Activated CD8-positive, alpha-beta memory T cell treated with anti-CD3 and anti-CD28 coated beads, Interleukin-2, amount 50 U/mL, for 4 hours (primary cell): ENCODE data around the gene DNM3.

Experiments
- DNase-seq: peaks from one replicate; pipeline ENCODE4 v3.0.0-alpha.2; 2020

The DNM3 gene

DNA sequence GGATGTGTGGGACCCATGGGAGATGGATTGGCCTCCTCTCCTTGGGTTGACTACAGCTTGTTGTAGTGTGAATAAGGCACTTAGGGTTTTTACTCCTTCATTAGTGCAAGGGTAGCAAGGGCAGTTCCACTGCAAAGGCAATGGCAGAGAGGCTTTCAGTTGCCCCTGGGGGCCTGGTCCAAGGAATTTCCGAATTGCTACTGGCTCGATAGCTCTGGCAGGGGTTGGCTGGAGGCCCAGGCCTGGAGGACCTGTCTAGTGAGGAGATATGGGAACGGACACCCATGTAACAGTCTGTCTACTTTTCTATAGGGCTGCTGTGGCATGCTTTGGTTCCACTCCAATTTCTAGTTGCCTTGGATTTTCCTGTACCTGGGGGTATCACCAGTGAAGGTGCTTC, 360.3 kb downstream of the DNM3 start:
- DNase-seq = no peak

DNA sequence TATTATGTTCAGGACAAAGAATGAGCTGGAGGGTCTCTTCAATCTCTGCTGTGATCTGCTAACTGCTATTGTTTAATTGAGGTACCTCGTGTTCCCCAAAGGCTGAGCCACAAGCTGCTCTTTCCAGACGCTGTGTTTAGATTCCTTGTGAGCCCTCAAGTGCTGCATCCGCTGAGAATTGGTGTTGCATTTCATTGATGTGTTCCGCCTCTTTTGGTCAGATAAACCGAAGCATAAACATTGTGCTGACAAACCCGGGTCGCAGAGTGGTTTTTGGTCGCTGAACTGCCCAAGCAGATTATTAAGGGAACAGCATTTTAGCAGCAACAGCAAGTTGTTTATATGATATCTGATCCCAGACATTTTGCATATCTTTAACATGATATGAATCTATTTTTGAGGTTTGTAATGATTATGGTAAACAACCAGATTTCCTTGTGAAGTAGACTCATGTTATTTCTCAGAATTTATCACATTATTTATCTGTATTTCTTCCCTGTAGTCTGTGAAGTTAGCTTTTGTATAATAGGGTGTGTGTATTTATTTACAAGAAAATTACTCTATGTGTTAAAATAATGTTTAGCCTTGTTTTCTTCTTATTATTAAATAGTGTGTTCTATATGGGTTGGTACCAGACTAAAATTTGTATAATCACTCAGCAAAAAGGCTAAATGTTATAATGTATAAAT, 362.0 kb downstream of the DNM3 start:
- no peak for DNase-seq

DNA sequence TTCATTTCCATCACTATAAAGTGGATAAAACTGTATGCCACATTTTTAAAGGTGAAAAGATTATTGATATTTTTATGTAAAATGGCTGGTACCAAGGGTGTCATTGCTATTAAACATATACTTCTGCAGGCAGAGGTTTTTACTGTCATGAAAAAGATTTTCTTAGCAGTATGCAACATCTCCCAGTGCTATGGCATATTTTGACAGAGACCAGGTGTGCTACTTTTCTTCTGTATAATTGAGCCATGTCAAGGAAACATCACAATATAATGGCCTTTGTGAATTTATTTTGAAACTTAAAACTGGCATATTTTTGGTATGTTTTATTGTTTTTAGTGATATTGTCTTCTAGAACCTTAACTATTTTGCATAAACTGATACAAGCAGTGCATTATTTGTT, 362.6 kb downstream of the DNM3 start:
- no peak for DNase-seq

DNA sequence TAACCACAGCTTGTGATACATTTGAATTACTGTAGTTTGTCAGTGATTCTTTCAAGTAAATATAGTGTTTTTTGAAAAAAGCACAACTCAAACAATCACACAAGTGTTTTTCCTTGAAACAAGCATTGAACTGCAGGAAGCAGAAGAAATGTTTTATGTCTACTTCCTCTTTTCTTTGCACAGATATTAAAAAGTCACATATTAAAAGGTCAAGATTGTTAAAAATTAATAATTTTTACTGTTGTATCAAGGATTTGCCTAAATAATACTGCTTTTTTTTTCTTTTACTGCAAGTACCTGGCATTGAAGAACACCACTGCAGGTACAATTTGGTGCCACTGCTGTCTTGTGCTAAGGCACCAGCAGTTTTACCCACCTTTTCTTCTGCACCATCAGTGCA, 365.0 kb downstream of the DNM3 start:
- DNase-seq = no peak

DNA sequence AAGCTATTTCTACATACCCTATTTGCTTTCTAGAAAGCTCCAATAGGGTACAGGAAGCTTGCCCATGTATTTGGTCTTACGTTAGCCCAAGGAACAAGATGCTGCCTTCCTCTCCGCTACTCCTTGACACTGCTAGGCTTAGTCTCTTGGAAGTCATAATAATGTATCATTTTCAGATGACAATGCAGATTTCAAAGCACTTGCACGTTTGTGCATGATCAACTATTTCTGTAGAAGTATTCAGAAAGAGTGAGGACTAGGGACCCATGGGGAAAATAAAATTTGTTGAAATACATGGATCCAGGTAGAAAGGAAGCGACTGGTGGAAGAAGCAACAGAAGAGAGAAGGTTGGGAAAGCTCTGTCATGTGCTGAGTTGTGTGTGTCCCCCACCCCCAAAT, 367.3 kb downstream of the DNM3 start:
- no peak for DNase-seq

DNA sequence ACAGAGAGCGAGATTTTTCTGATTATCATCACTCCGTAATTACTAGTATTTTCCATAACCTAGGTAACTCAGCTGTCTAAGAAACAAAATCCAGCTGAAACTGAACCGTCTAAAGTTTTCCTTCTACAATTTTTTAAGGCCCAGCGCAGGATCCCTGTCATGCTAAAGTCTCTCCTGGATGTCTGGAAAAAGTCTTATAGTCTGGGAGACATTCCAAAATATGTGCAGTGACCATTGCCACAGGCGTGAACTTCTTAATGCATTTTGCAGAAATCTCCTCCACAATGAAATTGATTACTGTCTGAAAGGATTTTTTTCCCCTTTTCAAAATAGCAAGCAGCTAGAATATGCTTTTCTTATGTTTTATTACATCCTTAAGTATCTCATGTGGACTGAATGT, 369.9 kb downstream of the DNM3 start:
- no peak for DNase-seq

DNA sequence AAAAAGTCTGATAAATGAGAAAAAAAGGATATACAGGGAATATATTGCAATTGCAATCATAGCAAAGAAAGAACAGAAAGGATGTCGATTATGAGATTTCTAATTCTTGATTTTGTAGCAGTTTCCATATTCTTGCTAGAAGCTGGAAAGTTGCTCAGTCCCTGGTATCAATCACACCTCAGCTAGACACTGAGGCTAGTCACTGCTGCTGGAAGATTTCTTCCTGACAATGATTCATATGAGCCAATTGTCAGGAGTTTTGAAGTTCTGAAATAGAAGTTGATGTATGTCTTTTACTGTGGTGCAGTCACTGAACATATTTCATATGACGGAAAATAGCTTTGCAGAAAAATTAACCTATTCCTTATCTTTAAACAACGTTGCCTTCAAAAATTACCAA, 370.8 kb downstream of the DNM3 start:
- no peak for DNase-seq

DNA sequence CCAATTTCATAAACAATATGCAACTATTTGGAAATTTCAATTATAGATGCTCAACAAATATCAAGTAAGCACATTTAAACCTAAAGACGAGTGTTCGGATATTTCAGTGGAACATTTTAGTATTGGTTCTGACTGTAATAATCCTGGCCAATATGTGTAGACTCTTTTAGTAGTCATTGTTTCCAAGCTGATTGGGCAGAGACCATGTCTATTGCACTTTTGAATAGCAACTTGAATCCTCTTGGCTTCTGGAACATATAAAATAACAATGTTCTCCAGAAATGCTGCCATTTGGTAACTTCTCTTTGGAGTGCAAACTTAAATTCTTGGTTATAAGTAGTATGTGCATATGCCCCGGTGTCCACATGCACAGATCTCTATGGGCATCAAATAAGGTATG, 373.7 kb downstream of the DNM3 start:
- no peak for DNase-seq

DNA sequence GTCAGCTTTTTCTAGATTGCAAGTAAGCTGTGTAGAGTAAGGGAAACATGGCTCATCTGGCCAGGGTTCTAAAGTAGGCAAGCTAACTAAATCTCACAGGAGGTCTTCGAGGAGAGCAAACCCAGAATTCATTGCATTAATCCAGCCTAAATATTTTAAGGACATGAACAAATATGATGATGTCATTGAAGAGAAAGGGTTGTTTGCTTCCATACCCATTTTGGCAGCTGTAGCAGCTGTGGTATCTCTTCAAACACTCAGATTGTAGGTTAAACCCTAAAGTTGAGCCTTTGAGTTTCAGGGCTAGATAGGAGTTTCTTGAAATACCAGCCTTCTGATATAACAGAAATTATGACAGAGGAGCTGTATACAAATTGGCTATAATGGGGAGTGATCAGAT, 378.7 kb downstream of the DNM3 start:
- DNase-seq = no peak

DNA sequence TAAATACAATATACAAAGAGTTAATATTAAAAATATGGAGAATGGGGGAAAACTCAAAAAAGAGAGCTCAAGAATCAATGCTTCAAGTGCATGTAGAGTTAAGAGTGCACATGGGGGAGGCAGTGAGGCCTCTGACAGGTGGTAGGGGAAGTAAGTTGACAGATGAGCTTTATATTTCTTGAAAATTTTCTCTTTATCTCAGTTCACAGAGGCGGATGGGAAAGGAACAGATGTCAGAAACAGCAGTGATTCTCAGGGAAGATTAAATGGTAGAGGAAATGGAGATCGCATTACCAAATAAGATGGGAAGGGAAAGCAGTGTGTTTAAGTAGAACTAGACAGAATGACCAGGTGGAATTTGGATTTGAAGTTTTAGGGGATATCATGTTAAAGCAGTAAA, 379.1 kb downstream of the DNM3 start:
- no peak for DNase-seq

DNA sequence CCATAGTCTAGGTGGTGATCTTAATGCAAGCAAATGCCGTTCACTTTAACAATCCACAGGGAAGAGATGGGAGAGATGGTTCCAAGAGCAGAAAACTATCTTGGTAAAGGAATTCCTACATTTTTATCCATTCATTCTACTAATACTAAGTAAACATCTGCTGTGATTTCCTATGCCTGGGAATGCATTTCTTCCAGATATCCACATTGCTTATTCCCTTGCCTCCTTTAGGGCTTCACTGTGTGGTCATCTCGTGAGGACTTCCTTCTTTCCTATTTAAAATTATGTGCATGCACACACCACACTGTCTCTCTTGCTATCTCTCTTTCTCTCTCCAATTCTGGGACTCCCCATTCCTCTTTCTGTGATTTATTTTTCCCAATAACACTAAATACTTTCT, 380.1 kb downstream of the DNM3 start:
- no peak for DNase-seq

DNA sequence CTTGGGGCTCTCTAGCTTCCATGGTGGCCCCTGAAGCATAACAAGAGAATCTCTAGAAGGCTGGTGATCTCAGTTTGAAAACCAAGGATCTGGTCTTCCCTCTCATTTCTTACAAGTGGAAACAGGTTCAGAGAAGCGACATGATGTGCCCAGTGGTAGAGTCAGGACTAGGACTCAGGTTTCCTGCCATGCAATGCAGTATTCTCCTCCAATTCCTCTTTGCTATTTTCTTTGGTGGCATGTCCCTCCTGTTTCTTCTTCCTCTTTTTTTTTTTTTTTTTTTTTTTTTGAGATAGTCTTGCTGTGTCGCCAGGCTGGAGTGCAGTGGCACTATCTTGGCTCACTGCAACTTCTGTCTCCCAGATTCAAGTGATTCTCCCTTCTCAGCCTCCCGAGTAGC, 383.6 kb downstream of the DNM3 start:
- no peak for DNase-seq

DNA sequence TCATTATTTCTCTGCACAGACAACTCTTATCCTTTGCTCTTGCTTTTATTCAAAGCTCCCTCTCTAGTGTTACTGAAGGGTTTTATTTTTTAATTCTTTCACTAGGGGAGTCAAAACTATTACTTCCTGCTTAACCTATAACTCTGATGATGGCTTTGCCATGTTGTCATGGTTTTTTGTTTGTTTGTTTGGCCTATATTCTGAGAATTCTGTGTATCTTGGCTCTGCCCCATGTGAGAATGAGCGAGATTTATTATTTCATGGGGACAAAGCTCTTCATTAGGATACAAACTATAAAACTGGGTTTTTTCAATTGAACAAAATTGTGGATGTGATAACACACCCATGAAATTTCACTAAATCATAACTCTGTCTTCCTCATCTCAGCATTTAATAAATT, 388.6 kb downstream of the DNM3 start:
- no peak for DNase-seq

DNA sequence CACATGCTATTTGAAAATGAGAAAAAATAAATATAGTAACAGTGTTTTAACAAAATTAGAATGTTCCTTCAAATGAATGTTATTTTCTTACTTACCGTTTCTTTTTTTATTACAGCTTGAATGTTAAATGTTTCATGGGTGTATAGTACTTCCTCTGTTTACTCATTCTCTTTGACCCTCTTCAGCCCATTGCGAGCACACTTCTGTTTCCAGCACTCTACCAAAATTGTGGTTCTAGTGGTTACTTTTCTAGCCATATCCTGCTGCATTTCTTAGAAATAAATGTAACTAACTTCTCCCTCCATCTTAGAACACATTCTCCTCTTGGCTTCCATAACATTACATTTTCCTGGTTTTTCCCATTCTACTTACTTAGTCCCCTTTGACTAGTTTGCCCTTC, 389.2 kb downstream of the DNM3 start:
- DNase-seq = no peak

DNA sequence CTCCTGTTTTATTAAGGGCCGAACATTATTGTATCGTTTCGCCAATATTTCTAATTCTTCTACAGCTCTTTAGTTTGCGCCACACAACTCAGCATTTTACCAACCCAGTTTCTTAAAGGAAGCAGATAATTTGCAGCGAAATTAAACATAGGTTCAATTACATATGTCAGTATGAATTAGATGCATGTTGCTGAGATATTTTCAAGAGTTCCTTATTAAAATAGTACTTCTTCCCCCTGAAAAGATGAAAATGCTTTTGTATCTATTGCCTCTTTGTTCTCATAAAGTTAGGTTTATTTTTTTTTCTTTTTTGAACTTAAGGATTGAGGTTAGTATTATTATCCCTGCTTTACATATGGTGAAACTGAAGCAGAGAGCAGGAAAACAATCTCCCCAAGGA, 395.7 kb downstream of the DNM3 start:
- DNase-seq = no peak

DNA sequence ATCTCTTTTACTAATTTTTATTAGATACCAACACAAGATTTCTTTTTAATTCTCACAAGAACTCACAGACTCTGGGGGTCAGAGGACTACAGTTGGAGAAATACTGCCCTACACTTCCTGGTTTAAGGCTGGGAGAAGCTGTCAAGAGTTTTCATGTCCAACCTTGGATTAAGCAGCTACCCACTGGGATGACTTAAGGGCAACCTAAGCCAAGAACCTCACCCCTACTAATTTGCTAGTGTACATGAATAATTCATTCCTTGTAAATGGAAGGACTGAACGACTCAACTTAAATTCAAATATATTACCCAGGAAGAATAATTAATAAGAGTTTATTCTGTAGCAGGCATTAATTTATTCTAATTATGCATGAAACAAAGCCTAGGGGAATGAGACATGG, 396.9 kb downstream of the DNM3 start:
- DNase-seq = no peak

DNA sequence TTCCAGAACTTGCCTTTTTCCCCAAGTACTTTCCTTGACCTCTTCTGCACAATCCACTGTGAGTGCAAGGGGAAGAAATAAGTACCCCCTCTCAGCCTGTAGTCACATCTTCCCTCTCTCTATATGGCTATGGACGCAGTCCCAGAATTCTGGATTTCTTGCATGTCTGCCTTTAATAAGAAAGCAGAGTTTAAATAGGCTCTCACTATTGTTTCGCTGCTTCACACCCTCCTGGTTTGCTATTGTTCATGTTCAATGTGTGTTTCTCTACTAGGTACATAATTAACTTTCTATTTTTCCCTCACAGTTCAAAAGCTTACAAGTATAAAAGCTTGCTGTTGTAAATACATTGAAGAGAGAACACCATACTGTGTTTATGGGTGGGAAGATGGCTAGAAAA, 397.7 kb downstream of the DNM3 start:
- DNase-seq = no peak

DNA sequence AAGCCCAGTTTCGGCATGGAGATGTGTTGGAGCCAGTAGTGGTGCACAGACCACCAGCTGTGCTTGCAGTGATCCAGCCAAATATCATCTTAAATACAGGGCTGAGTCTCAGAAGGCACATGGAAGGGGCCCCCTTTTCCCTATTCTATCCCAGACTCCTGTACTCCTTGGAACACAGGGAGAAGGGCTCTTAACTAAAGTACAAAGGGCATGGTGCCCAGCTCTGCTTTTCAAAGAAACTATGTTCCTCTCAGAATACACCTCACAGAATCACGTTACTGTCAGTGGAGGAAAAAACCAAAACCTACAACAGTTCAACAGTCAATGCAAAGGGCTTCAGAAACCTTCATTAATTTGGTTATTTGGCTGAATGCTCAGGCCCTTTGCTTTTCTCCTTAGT, 398.6 kb downstream of the DNM3 start:
- DNase-seq = no peak

DNA sequence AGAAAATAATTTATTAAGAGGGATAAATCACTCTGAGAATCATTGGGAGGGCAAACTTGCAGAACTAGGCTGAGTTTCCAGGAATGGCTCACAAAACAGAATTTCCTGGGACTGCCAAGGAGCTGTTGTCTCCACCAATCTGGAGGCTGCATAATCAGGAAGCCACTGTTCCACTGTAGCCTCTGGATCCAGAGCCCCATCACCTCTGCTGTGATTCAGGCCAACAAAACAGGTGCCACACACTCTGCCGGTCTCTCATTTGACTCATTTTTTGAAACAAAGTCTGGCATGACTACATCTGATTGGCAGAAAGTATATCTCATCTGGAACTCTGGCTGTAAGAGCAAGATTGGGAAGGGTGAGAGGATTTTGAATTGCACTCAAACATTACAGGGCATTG, 400.2 kb downstream of the DNM3 start:
- DNase-seq = no peak

DNA sequence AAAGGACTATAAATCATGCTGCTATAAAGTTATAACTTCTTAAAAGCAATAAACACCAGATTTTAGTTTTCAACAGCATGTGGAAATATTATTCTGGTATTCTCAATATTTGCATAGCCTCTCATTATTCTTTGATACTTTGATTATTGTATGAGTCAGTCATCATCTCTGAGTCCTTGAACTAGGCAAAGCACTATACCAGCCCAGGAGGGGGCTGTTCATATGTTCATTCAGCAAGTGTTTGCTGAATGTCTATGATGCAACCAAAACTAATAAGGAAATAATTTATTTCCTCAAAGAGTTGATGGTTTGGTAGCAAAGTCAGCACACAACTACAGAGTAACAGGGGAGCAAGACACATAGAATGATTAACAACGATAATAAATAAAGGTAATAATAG, 403.6 kb downstream of the DNM3 start:
- DNase-seq = no peak

DNA sequence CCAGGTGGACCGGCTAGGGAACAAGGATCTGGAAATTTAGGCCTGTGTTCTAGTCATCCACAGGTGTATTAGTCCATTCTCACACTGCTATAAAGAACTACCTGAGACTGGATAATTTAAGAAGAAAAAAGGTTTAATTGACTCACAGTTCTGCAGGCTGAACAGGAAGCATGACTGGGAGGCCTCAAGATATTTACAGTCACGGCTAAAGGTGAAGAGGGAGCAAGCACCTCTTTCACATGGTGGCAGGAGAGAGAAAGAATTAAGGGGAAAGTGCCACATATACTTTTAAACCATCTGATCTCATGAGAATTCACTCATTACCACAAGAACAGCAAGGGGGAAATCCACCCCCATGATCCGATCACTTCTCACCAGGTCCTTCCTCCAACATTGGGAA, 404.5 kb downstream of the DNM3 start:
- no peak for DNase-seq

DNA sequence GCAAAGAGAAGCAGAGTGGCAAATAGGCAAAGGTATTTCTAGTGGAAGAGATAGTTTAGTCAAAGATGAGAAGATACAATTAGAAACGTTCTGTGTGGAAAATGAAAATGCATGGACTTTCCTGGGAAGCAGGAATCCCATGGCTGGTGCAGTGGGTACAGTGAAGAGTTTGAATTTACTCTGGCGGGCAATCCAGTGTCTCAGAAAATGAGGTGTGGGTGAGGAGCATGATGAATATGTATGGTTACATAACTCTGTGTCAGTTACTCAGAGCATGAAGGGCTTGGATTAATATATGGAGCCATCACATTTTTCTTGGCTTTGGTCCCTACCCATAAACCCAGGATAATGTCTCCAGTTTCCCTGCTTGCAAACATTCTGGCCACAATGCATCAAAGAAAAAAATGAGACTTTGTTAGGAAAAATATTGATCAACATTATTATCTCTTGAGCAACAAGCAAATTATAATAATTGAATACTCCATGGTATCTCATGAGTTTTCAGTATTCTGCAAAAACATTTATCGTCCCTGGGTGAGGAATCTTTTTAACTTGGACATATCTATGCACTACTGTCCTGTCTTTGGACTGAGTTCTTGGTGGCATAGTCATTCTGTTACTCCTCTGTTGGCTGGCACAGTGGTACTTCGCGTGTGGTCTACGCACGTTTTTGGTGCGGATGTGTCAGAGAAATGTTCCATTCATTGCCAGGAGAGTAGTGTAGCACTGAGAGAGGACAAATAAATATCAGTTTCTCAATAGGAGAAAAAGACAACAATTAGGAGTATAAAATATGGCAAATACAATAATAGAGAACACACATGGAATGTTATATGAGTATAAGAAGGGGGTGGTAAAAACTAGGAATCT, 405.5 kb downstream of the DNM3 start:
- DNase-seq = no peak

DNA sequence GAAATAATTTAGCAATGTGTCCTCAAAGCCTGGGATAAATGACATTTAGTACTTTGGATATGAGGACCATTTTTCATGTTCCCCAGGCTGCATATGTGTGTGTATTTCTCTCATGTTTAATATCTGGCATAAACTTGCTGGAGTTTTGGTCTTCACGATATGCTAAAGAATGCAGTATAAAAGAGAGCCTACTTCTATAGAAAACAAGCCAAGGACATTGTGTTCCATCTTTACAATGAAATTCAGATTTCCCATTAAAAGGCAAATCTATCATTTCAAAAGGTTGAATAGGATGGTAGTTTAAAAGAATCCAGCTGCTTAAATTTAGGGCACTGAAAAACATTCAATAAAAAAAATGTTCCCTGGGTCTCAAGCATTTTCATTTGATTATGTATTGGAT, 410.2 kb downstream of the DNM3 start:
- no peak for DNase-seq

DNA sequence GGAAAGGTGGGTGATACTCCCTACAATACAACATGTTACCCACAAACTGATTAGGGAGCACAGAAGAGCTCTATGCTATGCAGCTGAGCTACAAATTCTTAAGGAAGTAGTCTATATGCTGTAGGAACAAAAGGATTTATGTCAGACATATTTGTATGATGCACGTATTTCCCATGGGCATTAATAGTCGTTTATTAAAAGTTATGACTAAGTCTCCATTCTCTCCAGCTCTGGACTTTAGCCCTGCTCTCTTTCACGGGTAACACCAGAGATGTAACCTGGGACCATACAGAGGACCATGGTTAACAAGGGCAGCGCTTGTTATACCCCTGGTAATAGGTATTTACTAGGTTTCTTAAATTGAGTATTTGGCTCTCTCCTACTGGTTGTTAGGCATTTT, 411.0 kb downstream of the DNM3 start:
- no peak for DNase-seq

DNA sequence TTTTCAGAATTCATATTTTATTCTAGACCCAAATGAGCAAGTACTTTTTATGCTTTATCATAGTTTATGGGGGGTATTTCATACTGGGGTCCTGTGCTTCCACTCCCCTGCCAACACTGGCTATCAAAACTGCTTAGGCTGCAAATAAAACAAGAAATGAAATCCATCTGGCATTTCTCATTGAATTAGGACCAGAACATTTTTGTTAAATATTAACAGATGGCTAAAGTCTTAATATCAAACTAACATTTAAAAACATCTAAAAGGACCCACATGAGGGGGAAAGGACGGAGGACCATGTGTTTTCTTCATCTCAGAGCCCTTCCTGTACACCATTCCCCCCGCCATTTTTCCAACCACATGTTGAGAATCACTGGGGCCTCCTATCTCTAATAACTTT, 411.7 kb downstream of the DNM3 start:
- DNase-seq = no peak
